ENCODE measurements around the gene NXPH3. TPM values are rescaled to one million over a fixed set of nuclear protein-coding genes. Genes with fewer than 3 reads are reported as not detected.

The NXPH3 gene
- total RNA-seq, 1 experiment from 2014 or later = 0.26 TPM

- H3K4me3 ChIP-seq (ENCODE audit: low read length) = no peak overlapping the region
- H3K4me2 ChIP-seq (ENCODE audit: low read length) = no peak overlapping the region
- POLR2A ChIA-PET (ENCODE audit: unreplicated experiment) = interaction anchor here (0.6 kb wide), 1 partner anchor 57 kb away, joined by 6 read pairs; no protein-coding TSS in a partner anchor
- ATAC-seq = peak; percentile 48
- TF ChIP-seq EZH2 (IDR thresholded peaks at IDR 0.05; ENCODE audit: low read length, unreplicated experiment) = no peak
- TF ChIP-seq CTCF (conservative IDR thresholded peaks at IDR 0.05; ENCODE audit: low read depth, low read length) = no peak
- no peak for TF ChIP-seq EZH2phosphoT487 (IDR thresholded peaks at IDR 0.05; ENCODE audit: borderline replicate concordance, low read length)
- peaks cover 16% of the 10 kb centered on the region; the same call in 1 of the 2 replicates for H3K79me2 ChIP-seq (ENCODE audit: low read length)
- no peaks in the 10 kb centered on the region for H3K4me1 ChIP-seq (ENCODE audit: insufficient read depth, low read length)
- H2AFZ ChIP-seq (ENCODE audit: low read length) = no peak overlapping the region
- H3K9me2 ChIP-seq (replicated peaks; ENCODE audit: low read length) = no peaks in the 10 kb centered on the region
- no peak overlapping the region for H3K27ac ChIP-seq (ENCODE audit: low read length)
- no TSS peak for BruUV-seq (replicated peaks)
- no peak for DNase-seq
- no peaks in the 10 kb centered on the region for H4K20me1 ChIP-seq (ENCODE audit: low read length)
- H3F3A ChIP-seq (ENCODE audit: low read length, unreplicated experiment) = no peaks in the 10 kb centered on the region
- no peaks in the 10 kb centered on the region for H3K9me3 ChIP-seq (ENCODE audit: low read length)
- H3K27me3 ChIP-seq (ENCODE audit: low read length) = no peaks in the 10 kb centered on the region
- no peak overlapping the region for H3K9ac ChIP-seq (ENCODE audit: low read length)
- H3K36me3 ChIP-seq (ENCODE audit: low read depth, low read length) = peaks cover 10% of the 10 kb centered on the region; the same call in 1 of the 2 replicates
- intact Hi-C loops (cut with micrococcal nuclease) = no loop called here
- CTCF ChIA-PET = no interaction called here
These were observed 49.2 kb downstream of the NXPH3 start for GRCh38 chr17:49624896-49625295.

- ChIA-PET CTCF (no interaction called here), POLR2A (ENCODE audit: unreplicated experiment) (no interaction called here)
- Histone ChIP-seq H3K27ac (ENCODE audit: low read length) (no peak overlapping the region), H3K4me2 (ENCODE audit: low read length) (no peak overlapping the region), H3K27me3 (ENCODE audit: low read length) (no peaks in the 10 kb centered on the region), H3K4me3 (ENCODE audit: low read length) (no peak overlapping the region), H3K9me2 (replicated peaks; ENCODE audit: low read length) (no peaks in the 10 kb centered on the region), H3K9ac (ENCODE audit: low read length) (no peak overlapping the region), H2AFZ (ENCODE audit: low read length) (no peak overlapping the region), H3K79me2 (ENCODE audit: low read length) (peaks cover 24% of the 10 kb centered on the region), H4K20me1 (ENCODE audit: low read length) (no peaks in the 10 kb centered on the region), H3K9me3 (ENCODE audit: low read length) (no peaks in the 10 kb centered on the region), H3K4me1 (ENCODE audit: insufficient read depth, low read length) (no peaks in the 10 kb centered on the region), H3K36me3 (ENCODE audit: low read depth, low read length) (0 out of 2 replicates have a peak, but pooled peaks cover 5% of the 10 kb centered on the region), H3F3A (ENCODE audit: low read length, unreplicated experiment) (no peaks in the 10 kb centered on the region)
- intact Hi-C loops (cut with micrococcal nuclease) = no loop called here
- TF ChIP-seq CTCF (conservative IDR thresholded peaks at IDR 0.05; ENCODE audit: low read depth, low read length) = no peak
- no peak for TF ChIP-seq EZH2 (IDR thresholded peaks at IDR 0.05; ENCODE audit: low read length, unreplicated experiment)
- TF ChIP-seq EZH2phosphoT487 (IDR thresholded peaks at IDR 0.05; ENCODE audit: borderline replicate concordance, low read length) = no peak
- ATAC-seq (no peak), DNase-seq (no peak)
- no TSS peak for BruUV-seq (replicated peaks)
These were observed 53.8 kb downstream of the NXPH3 start for GRCh38 chr17:49629447-49629846.

GRCh38 chr17:49630113-49630900 is 54.6 kb downstream of the NXPH3 start:
- H3K79me2 ChIP-seq (ENCODE audit: low read length) = peaks cover 24% of the 10 kb centered on the region
- no TSS peak for BruUV-seq (replicated peaks)
- no peak overlapping the region for H2AFZ ChIP-seq (ENCODE audit: low read length)
- intact Hi-C loops (cut with micrococcal nuclease) = no loop called here
- no peak for TF ChIP-seq EZH2phosphoT487 (IDR thresholded peaks at IDR 0.05; ENCODE audit: borderline replicate concordance, low read length)
- no peak for TF ChIP-seq EZH2 (IDR thresholded peaks at IDR 0.05; ENCODE audit: low read length, unreplicated experiment)
- TF ChIP-seq CTCF (conservative IDR thresholded peaks at IDR 0.05; ENCODE audit: low read depth, low read length) = no peak
- no peaks in the 10 kb centered on the region for H3F3A ChIP-seq (ENCODE audit: low read length, unreplicated experiment)
- no peaks in the 10 kb centered on the region for H3K9me2 ChIP-seq (replicated peaks; ENCODE audit: low read length)
- no peak overlapping the region for H3K27ac ChIP-seq (ENCODE audit: low read length)
- no peaks in the 10 kb centered on the region for H3K27me3 ChIP-seq (ENCODE audit: low read length)
- peaks cover 5% of the 10 kb centered on the region; the same call in 1 of the 2 replicates for H3K36me3 ChIP-seq (ENCODE audit: low read depth, low read length)
- H3K9me3 ChIP-seq (ENCODE audit: low read length) = no peaks in the 10 kb centered on the region
- no peak overlapping the region for H3K4me2 ChIP-seq (ENCODE audit: low read length)
- H3K9ac ChIP-seq (ENCODE audit: low read length) = no peak overlapping the region
- H4K20me1 ChIP-seq (ENCODE audit: low read length) = no peaks in the 10 kb centered on the region
- DNase-seq = no peak
- CTCF ChIA-PET = no interaction called here
- no peaks in the 10 kb centered on the region for H3K4me1 ChIP-seq (ENCODE audit: insufficient read depth, low read length)
- POLR2A ChIA-PET (ENCODE audit: unreplicated experiment) = no interaction called here
- H3K4me3 ChIP-seq (ENCODE audit: low read length) = no peak overlapping the region
- no peak for ATAC-seq

All from PC-3 (cell line).